SU-DHL-6 (cell line): Measurements from ENCODE around the gene LPAR5.

ENCODE experiments used
- EZH2phosphoT487 ChIP-seq: fragments of 200-600 bp; sonication (generic), shearing (Covaris generic); conservative IDR thresholded peaks from 2 replicates; pipeline ENCODE4 v1.6.1; 2018; ENCODE audit warnings: mild to moderate bottlenecking, antibody characterized with exemption, low read length, moderate library complexity, mixed read lengths
- TF ChIP-seq, protein P1 (sequence below): fragments of 200-600 bp; sonication (generic); IDR thresholded peaks from one replicate; pipeline ENCODE4 v1.5.1; 2017; ENCODE audit warnings: antibody characterized with exemption, mild to moderate bottlenecking, low read length, moderate library complexity; ENCODE audit not compliant: insufficient read depth, poor library complexity, severe bottlenecking

DNA sequence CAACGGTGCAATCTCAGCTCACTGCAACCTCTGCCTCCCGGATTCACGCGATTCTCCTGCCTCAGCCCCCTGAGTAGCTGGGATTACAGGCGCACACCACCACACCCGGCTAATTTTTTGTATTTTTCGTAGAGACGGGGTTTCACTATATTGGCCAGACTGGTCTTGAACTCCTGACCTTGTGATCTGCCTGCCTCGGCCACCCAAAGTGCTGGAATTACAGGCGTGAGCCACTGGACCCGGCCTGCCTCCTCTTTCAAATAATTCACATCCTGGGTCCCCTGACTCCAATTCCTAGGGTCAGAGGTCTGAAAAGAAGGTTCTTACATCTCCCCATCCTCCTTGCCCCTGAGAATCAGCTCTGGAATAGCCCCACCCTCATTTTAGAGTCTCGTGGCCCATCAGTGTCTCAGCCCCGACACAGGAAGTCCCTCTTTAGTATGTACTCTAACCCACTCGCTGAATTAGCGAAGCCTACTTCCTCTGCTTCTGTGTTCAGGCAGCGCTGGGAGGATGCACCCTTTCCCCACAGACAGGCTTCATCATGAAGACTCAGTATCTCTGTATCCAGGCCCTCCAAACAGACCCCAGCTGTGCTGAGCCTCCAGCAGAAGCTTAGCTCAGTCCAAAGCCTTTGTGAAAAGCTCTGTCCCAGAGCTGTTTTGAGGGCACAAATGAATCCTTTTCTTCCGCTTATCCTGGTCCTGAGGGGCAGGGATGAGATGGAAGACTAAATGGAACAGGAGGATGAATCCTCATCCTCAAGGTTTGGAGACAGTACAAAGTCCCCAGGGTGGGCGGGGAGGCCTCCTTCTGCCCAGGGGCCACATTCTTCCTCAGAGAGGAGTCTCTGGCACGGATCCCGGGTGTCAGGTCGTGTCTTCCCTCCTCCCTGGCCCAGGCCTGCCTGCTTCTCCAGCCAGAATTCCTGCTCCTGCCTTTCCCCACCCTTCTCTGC lies 3.5 kb downstream of the LPAR5 start:
- TF ChIP-seq, protein P1, sequence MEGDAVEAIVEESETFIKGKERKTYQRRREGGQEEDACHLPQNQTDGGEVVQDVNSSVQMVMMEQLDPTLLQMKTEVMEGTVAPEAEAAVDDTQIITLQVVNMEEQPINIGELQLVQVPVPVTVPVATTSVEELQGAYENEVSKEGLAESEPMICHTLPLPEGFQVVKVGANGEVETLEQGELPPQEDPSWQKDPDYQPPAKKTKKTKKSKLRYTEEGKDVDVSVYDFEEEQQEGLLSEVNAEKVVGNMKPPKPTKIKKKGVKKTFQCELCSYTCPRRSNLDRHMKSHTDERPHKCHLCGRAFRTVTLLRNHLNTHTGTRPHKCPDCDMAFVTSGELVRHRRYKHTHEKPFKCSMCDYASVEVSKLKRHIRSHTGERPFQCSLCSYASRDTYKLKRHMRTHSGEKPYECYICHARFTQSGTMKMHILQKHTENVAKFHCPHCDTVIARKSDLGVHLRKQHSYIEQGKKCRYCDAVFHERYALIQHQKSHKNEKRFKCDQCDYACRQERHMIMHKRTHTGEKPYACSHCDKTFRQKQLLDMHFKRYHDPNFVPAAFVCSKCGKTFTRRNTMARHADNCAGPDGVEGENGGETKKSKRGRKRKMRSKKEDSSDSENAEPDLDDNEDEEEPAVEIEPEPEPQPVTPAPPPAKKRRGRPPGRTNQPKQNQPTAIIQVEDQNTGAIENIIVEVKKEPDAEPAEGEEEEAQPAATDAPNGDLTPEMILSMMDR: no peak
- TF ChIP-seq EZH2phosphoT487: no peak
